Testis (tissue), 5 donors: ENCODE data around the gene NDUFA12. TPM values are rescaled to one million over a fixed set of nuclear protein-coding genes. Genes with fewer than 3 reads are reported as not detected.
A peak's percentile ranks its signal among the peaks of the same experiment; 100 is the strongest.

Experiments
- DNase-seq: peaks from one replicate; pipeline ENCODE4 v3.0.0-alpha.2; 2019
- H3K27ac ChIP-seq, 2 donors: fragments of 200-600 bp; sonication (generic); one replicate each; pipeline ENCODE4 v1.5.1; 2019
- H3K27me3 ChIP-seq: fragments of 200-600 bp; sonication (generic); one replicate; pipeline ENCODE4 v1.5.1; 2019
- H3K36me3 ChIP-seq: fragments of 200-600 bp; sonication (generic); one replicate; pipeline ENCODE4 v1.5.1; 2017; ENCODE audit warnings: low read depth; ENCODE audit errors: missing control alignments
- H3K4me1 ChIP-seq: fragments of 200-600 bp; sonication (generic); one replicate; pipeline ENCODE4 v1.5.1; 2019
- H3K4me3 ChIP-seq, 2 donors: fragments of 200-600 bp; sonication (generic); one replicate each; pipeline ENCODE4 v1.5.1; 2017 to 2019
- H3K9me3 ChIP-seq: fragments of 200-600 bp; sonication (generic); one replicate; pipeline ENCODE4 v1.5.1; 2017
- POLR2A ChIP-seq: fragments of 450-650 bp; IDR thresholded peaks from one replicate; pipeline ENCODE4 v1.6.1; 2017; ENCODE audit warnings: antibody characterized with exemption, mild to moderate bottlenecking, moderate library complexity
- WGBS, 2 donors: methylation state at CpG; one replicate each; pipeline ENCODE4 v1.1.5; 2018; 5-methylcytosine and 5-hydroxymethylcytosine counted together
- intact Hi-C: fragments of 100-400 bp; cut with DNase I; formaldehyde crosslinking; loops from one replicate; pipeline ENCODE4 v1.15.1; 2023; ENCODE audit warnings: low total_unique reads
- long read RNA-seq, 2 donors: transcript quantifications; one replicate each; lab custom pipeline, GENCODE V29; 2026
- polyA plus RNA-seq: library from polyadenylated mRNA; stranded (reverse); fragments of 350-450 nt; fragmentation: Illumina TruSeq; extraction: RNeasy Lipid Tissue Mini Kit (QIAGEN cat#74804); gene quantifications from one replicate; pipeline ENCODE4 v1.2.3, GENCODE V29; 2014; ENCODE audit warnings: low read depth, low replicate concordance; ENCODE audit not compliant: insufficient read depth
- total RNA-seq, 2 donors: library from RNA; depleted of rRNA; stranded (reverse); fragments of >200 nt; gene quantifications; one replicate each; pipeline ENCODE4 v1.2.3, GENCODE V29; 2016
- TF ChIP-seq, protein P1 (sequence below), 3 experiments: fragments of 450-650 bp in 2 of 3; fragments of 200-600 bp in 1 of 3; sonication (generic) in 1 of 3; IDR thresholded peaks; one replicate each; pipeline ENCODE4 v1.5.1; 2016 to 2019; ENCODE audit warnings: antibody characterized with exemption in 3 of 3, mild to moderate bottlenecking in 2 of 3, moderate library complexity in 1 of 3

NDUFA12 gene
- total RNA-seq (10 to 100 TPM; 75.2 to 77.5 TPM), polyA plus RNA-seq (136 TPM)
- long read RNA-seq, donor 1, transcript NDUFA12-201 (4 exons, 635 nt) = major isoform, 112 of 153 reads
- long read RNA-seq, donor 1, partial matches to known transcripts = 35 of 153 reads
- long read RNA-seq, donor 1, other reads (novel, unspliced or antisense) = 0 of 153 reads
- long read RNA-seq, donor 2, transcript NDUFA12-201 (4 exons, 635 nt) = major isoform, 59 of 99 reads
- long read RNA-seq, donor 2, transcript NDUFA12-206 (3 exons, 487 nt) = minor isoform, 6 of 99 reads
- long read RNA-seq, donor 2, partial matches to known transcripts = 32 of 99 reads
- long read RNA-seq, donor 2, other reads (novel, unspliced or antisense) = 0 of 99 reads

DNA sequence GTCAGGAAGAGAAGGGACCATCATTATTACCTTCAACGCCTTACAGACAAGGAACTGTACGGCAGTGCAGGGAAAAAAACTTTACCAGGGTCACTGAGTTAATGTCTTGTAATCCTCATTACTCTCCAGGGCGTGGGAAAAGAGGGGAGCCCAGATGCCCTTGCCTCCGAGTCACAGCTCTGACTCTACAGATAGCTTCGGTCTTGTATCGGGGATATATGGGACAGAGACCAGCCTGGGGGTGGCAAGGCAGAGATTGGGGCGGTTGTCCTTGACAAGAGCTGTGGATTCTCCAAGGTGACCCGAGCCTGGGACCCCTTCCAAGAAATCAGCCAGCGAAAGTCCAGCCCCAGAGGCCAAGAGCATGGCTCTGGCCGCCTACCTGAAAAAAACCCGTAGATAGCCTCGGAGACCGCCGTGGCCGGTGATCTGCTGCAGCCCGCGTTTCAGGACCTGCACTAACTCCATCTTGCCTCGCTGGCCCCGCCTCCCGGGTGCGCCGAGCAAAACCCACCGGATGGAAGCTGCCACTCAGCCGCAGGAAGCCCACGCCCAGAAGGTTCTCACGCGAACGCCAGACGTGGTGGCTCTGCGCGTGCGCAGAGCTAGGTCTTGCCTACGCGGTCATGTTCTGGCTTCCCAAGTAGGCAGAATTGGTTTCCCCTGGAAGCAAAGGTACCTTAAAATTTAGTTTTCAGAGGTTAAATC, at the start of gene NDUFA12:
NDUFA12 (minus strand) TSS at position 485 of the 708 bp plus-strand sequence; CDS start at position 468, 17 bp downstream.
- no peaks in the 10 kb centered on the region for H3K9me3 ChIP-seq
- TF ChIP-seq, protein P1, sequence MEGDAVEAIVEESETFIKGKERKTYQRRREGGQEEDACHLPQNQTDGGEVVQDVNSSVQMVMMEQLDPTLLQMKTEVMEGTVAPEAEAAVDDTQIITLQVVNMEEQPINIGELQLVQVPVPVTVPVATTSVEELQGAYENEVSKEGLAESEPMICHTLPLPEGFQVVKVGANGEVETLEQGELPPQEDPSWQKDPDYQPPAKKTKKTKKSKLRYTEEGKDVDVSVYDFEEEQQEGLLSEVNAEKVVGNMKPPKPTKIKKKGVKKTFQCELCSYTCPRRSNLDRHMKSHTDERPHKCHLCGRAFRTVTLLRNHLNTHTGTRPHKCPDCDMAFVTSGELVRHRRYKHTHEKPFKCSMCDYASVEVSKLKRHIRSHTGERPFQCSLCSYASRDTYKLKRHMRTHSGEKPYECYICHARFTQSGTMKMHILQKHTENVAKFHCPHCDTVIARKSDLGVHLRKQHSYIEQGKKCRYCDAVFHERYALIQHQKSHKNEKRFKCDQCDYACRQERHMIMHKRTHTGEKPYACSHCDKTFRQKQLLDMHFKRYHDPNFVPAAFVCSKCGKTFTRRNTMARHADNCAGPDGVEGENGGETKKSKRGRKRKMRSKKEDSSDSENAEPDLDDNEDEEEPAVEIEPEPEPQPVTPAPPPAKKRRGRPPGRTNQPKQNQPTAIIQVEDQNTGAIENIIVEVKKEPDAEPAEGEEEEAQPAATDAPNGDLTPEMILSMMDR (IDR thresholded peaks at IDR 0.05) = no peak
- no peak for TF ChIP-seq POLR2A
- H3K4me1 ChIP-seq = no peaks in the 10 kb centered on the region
- 1% methylated on average over 19 to 34 of the region's 34 CpGs for WGBS, 2 donors
- intact Hi-C loops = no loop called here
- H3K36me3 ChIP-seq = no peaks in the 10 kb centered on the region
- H3K27me3 ChIP-seq = no peaks in the 10 kb centered on the region
- H3K27ac ChIP-seq = peak within 1 kb of the TSS; percentile 59 to 91
- H3K4me3 ChIP-seq = peak within 1 kb of the TSS; percentile 60 to 94
- DNase-seq = peak; percentile 97

DNA sequence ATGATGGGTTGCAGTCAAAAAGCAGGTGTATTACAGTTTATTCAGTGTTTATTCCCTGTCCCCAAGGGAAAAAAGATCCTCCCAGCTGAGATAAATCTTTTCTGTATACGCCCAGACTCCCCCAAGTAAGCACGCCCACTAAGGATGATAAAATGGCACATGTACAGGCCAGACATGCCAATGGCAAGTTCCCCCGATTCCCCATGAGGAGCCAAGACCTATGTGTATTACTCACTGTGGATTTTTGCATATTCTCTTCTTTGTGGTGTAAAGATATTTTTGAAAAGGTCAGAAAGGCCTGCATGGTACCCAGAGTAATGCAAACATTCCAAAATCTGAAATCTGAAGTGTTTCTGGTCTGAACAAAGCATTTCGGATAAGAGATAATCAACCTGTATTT, 47.7 kb upstream of the NDUFA12 start:
- peaks cover 7% of the 10 kb centered on the region for H3K4me1 ChIP-seq
- DNase-seq = no peak
- no peaks in the 10 kb centered on the region for H3K9me3 ChIP-seq
- TF ChIP-seq, protein P1 (IDR thresholded peaks at IDR 0.05) = no peak
- TF ChIP-seq POLR2A = no peak
- no peak overlapping the region for H3K27ac ChIP-seq
- WGBS, 2 donors = 81 to 83% methylated on average over 4 of the region's 4 CpGs
- H3K4me3 ChIP-seq = no peak overlapping the region
- H3K27me3 ChIP-seq = no peaks in the 10 kb centered on the region
- intact Hi-C loops = no loop called here
- no peaks in the 10 kb centered on the region for H3K36me3 ChIP-seq

DNA sequence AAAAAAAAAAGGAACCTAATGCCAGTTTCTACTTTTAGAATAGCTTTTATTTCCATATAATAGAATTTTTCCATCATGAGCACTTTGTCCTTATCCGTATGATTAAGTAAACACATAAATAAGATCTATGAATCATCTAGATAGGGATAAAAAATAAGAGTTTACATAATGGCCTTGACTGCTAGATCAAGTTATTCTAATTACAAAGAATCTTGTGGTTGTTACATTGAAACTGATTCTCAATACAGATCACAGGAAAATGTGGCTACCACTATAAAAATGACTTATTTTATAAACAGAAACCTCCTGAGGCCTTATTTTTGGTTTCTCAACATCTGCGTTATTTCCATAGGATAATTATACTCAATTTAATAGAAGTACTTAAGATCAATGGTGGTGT, 34.4 kb upstream of the NDUFA12 start:
- no peak for TF ChIP-seq POLR2A
- TF ChIP-seq, protein P1 (IDR thresholded peaks at IDR 0.05) = no peak
- no peak overlapping the region for H3K27ac ChIP-seq
- 79 to 80% methylated on average over 2 of the region's 2 CpGs for WGBS, 2 donors
- no peaks in the 10 kb centered on the region for H3K27me3 ChIP-seq
- H3K4me3 ChIP-seq = no peak overlapping the region
- intact Hi-C loops = no loop called here
- H3K36me3 ChIP-seq = no peaks in the 10 kb centered on the region
- H3K9me3 ChIP-seq = no peaks in the 10 kb centered on the region
- no peaks in the 10 kb centered on the region for H3K4me1 ChIP-seq
- DNase-seq = no peak

DNA sequence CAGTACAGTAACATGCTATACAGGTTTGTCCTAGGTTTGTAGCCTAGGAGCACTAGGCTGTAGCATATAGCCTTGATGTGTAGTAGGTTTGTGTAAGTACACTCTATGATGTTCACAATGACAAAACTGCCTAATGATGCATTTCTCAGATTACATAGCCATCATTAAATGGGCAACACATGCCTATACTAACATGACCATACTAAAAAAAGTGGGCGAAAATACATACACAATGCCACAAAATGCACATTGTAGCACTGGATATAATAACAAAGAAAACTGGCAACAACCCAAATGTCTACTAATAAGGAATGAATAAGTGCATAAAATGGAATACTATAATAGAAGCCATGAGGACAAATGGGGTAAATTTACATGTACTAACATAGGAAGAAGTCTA, 31.3 kb upstream of the NDUFA12 start:
- no peak overlapping the region for H3K27ac ChIP-seq
- H3K4me3 ChIP-seq = no peak overlapping the region
- no peak for TF ChIP-seq POLR2A
- TF ChIP-seq, protein P1 (IDR thresholded peaks at IDR 0.05) = no peak
- no peaks in the 10 kb centered on the region for H3K9me3 ChIP-seq
- intact Hi-C loops = no loop called here
- DNase-seq = no peak
- 91 to 93% methylated on average over 1 of the region's 1 CpG for WGBS, 2 donors
- H3K4me1 ChIP-seq = no peaks in the 10 kb centered on the region
- no peaks in the 10 kb centered on the region for H3K27me3 ChIP-seq
- no peaks in the 10 kb centered on the region for H3K36me3 ChIP-seq
